Subcutaneous adipose tissue (tissue), 4 donors: ENCODE measurements around the gene CACNA1F. TPM values are rescaled to one million over a fixed set of nuclear protein-coding genes. Genes with fewer than 3 reads are reported as not detected.

Experiments used
- total RNA-seq, 4 donors: library from RNA; depleted of rRNA; stranded (reverse); fragments of >200 nt; gene quantifications; one replicate each; pipeline ENCODE4 v1.1.0, GENCODE V29; 2016
- TF ChIP-seq, protein P1 (sequence below): fragments of 450-650 bp; IDR thresholded peaks from one replicate; pipeline ENCODE4 v1.5.1; 2016; ENCODE audit warnings: low read depth, mild to moderate bottlenecking, control low read depth, antibody characterized with exemption, moderate library complexity

The CACNA1F gene
- total RNA-seq, 4 donors from 2014 or later = under 0.01 to 0.66 (median 0.25) TPM

DNA sequence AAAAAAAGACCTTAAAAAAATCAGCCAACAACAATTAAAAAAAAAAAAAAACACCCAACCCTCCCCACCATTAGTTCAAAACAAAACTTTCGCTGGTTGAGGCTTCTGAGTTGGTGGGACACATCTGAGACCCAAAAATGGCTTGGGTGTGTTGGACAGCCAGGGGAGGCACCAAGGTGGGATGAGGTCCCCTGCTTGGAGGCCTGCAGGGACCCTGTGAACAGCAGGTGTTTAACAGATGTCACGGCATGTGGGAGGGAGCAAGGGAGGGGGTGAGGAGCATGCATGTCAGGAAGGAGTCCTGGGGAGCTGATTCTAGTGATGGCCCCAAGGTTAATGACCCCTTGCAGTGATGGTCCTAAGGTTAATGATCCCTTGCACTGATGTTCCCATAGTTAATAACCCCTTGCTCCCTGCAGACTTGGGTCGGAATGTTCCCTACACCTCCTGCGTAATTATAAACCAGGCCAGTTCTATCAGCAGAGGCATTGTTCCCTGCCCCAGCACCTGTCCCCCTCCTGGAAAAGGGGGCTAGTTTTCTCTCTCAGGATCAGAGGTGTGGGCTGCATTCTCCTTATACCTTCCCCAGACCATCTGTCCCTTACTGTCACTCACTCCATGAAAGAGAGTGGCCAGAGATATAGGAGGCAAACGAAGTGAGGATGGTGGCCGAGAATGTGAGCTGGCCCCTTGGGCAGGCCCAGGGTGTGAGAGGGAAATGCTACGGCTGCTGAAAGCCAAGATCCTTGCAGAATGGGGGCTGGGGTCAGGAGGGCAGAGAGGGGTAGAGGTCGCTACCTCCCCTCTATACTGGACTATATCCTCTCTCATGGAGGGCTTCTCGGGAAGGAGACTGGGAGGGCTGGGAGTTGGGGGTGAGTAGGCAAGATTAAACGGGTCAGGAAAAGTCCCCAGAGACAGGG is 33.6 kb upstream of the CACNA1F start:
- TF ChIP-seq, protein P1, sequence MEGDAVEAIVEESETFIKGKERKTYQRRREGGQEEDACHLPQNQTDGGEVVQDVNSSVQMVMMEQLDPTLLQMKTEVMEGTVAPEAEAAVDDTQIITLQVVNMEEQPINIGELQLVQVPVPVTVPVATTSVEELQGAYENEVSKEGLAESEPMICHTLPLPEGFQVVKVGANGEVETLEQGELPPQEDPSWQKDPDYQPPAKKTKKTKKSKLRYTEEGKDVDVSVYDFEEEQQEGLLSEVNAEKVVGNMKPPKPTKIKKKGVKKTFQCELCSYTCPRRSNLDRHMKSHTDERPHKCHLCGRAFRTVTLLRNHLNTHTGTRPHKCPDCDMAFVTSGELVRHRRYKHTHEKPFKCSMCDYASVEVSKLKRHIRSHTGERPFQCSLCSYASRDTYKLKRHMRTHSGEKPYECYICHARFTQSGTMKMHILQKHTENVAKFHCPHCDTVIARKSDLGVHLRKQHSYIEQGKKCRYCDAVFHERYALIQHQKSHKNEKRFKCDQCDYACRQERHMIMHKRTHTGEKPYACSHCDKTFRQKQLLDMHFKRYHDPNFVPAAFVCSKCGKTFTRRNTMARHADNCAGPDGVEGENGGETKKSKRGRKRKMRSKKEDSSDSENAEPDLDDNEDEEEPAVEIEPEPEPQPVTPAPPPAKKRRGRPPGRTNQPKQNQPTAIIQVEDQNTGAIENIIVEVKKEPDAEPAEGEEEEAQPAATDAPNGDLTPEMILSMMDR = no peak

DNA sequence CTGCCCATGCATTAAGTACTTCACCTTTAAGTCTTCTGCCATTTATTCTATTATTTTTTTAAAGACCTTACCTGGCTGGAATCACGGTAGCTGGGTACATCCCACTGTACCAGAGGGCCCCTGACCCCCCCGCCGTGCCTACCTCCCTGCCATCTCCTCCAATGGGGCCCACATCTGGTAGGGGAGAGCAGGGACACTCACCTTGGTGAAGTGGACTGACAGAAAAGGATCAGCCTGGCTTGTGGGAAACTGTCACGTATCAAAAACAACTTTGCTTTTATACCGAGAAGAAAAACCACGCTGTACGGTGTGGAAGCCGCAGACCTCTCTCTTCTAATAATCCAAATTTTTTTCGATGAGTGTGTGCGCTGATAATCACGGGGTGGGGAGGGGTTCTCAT is 31.3 kb upstream of the CACNA1F start, which contains the start of gene FOXP3:
FOXP3 (minus strand) TSS at position 251 of the 400 bp plus-strand sequence. CDS start 6,205 bp downstream, outside the sequence.
- TF ChIP-seq, protein P1 = no peak

DNA sequence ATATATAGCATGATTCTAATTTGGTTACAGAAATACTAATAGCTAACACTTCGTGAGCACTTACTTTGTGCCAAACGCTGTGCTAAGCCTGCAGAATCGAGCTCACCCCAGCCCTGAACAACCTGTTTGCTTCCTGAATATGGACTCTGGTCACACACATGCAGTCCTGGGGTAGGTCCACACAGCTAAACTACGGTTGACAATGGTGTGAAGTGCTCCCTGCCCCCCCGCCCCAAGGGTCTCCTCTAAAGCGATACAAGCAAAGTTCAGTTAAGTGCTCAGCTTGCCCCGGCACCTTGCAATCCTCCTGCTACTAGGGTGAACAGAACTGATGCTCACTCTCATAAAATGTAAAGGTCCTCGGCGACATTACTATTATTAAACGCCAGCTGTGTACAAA is 30.5 kb upstream of the CACNA1F start:
- TF ChIP-seq, protein P1 = no peak

DNA sequence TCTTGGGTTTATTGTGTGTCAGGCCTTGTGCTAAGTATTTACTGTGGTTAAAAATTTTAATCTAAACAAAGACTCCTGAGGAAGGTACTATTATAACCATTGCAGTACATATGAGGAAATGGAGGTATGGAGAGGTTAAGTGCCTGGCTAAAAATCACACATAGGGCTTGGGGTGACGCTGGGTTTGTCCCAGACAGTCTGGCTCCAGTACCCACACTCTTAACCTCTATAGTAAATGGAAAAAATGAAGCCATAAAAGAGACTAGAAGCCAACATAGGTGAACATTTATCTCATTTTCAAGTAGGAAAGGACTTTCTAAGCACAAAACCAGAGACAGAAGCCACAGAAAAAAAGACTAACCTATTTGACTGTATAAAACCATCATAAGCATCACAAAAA is 29.5 kb upstream of the CACNA1F start:
- TF ChIP-seq, protein P1 = no peak

DNA sequence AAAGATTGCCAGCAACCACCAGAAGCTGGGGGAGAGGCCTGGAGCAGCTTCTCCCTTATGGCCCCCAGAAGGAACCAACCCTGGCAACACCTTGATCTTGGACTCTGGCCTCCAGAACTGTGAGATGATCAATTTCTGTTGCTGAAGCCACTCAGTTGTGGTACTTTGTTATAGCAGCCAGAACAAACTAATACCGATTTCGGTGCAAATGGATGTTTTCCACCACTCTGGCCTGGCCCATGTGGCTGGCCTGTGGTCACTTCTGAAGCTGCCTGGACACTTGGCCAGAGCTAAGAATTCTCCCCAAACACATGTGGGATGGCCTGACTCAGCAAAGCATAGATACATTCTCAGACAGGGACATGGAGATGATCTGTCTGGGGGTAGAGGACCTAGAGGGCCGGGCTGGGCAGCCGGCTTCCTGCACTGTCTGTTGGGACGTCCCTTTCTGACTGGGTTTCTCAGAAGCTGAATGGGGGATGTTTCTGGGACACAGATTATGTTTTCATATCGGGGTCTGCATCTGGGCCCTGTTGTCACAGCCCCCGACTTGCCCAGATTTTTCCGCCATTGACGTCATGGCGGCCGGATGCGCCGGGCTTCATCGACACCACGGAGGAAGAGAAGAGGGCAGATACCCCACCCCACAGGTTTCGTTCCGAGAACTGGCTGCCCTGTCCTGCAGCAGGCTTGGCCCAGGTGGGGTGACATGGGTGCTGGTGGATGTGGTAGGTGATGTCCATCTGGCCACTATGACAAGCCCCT is 27.3 kb upstream of the CACNA1F start:
- TF ChIP-seq, protein P1 = no peak

DNA sequence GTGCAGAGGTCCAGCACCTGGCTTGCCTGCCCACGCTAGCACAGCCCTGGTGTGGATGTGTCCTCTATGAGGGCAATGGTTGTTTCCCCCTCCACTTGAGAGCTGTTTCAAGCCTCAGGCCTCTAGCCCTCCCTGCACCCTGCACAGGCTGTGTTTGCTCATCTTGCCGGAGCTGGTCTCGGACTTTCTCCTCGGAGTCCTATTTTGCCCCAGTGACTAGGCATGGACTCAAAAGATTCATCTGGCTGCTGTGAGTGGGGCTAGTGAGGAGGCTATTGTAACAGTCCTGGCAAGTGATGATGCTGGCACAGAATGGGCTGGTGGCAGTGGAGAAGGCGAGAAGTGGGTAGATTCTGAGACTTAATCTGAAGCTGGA is 25.6 kb upstream of the CACNA1F start:
- TF ChIP-seq, protein P1 = no peak
